Trophoblast cell (in vitro differentiated cells and primary cell): Measurements from ENCODE around the gene FAM107A.

Experiments
- DNase-seq, 2 donors: peaks; one replicate each; pipeline ENCODE4 v3.0.0-alpha.2; 2016
- H2AFZ ChIP-seq: 2 replicates; pipeline ENCODE4 v1.6.1; 2013; ENCODE audit warnings: low read length, moderate library complexity, mild to moderate bottlenecking; ENCODE audit not compliant: insufficient read depth, poor library complexity
- H2AK5ac ChIP-seq: 2 replicates; pipeline ENCODE4 v1.6.1; 2013; ENCODE audit warnings: mild to moderate bottlenecking, low read length
- H2BK120ac ChIP-seq: 2 replicates; pipeline ENCODE4 v1.6.1; 2013; ENCODE audit warnings: low read length, mild to moderate bottlenecking, moderate library complexity; ENCODE audit not compliant: insufficient read depth, poor library complexity
- H2BK12ac ChIP-seq: 2 replicates; pipeline ENCODE4 v1.6.1; 2013; ENCODE audit warnings: mild to moderate bottlenecking, low read length, moderate library complexity
- H2BK5ac ChIP-seq: 2 replicates; pipeline ENCODE4 v1.6.1; 2013; ENCODE audit warnings: low read length, low read depth, moderate library complexity, mild to moderate bottlenecking; ENCODE audit not compliant: poor library complexity
- H3K14ac ChIP-seq: 2 replicates; pipeline ENCODE4 v1.6.1; 2013; ENCODE audit warnings: mild to moderate bottlenecking, low read length
- H3K18ac ChIP-seq: 2 replicates; pipeline ENCODE4 v1.6.1; 2013; ENCODE audit warnings: mild to moderate bottlenecking, low read length
- H3K23ac ChIP-seq: 2 replicates; pipeline ENCODE4 v1.6.1; 2013; ENCODE audit warnings: low read length
- H3K27ac ChIP-seq: 2 replicates; pipeline ENCODE4 v1.5.1; 2013; ENCODE audit warnings: low read depth, mild to moderate bottlenecking, inconsistent platforms, low read length, moderate library complexity
- H3K27me3 ChIP-seq: 2 replicates; pipeline ENCODE4 v1.6.1; 2013; ENCODE audit warnings: inconsistent platforms, mild to moderate bottlenecking, low read length, moderate library complexity; ENCODE audit not compliant: insufficient read depth
- H3K36me3 ChIP-seq, 2 experiments: 1 replicate in 1 of 2; 2 replicates in 1 of 2; pipeline ENCODE4 v1.6.1; 2013; ENCODE audit warnings: low read length in 2 of 2, mild to moderate bottlenecking in 2 of 2, moderate library complexity in 1 of 2; ENCODE audit not compliant: insufficient read depth in 2 of 2, control insufficient read depth in 1 of 2
- H3K4ac ChIP-seq: 2 replicates; pipeline ENCODE4 v1.6.1; 2013; ENCODE audit warnings: low read depth, mild to moderate bottlenecking, low read length, moderate library complexity
- H3K4me1 ChIP-seq, 2 experiments: 1 replicate in 1 of 2; 2 replicates in 1 of 2; pipeline ENCODE4 v1.6.1; 2013; ENCODE audit warnings: low read length in 2 of 2, mild to moderate bottlenecking in 2 of 2, moderate library complexity in 1 of 2; ENCODE audit not compliant: insufficient read depth in 2 of 2, control insufficient read depth in 1 of 2
- H3K4me2 ChIP-seq: 2 replicates; pipeline ENCODE4 v1.6.1; 2013; ENCODE audit warnings: inconsistent platforms, mild to moderate bottlenecking, low read length, moderate library complexity
- H3K4me3 ChIP-seq: 2 replicates; pipeline ENCODE4 v1.5.1; 2013; ENCODE audit warnings: mild to moderate bottlenecking, low read depth, low read length, inconsistent platforms
- H3K79me1 ChIP-seq: one replicate; pipeline ENCODE4 v1.6.1; 2013; ENCODE audit warnings: low read length
- H3K79me2 ChIP-seq: 2 replicates; pipeline ENCODE4 v1.6.1; 2013; ENCODE audit warnings: low read length, mild to moderate bottlenecking; ENCODE audit not compliant: control insufficient read depth, insufficient read depth, poor library complexity
- H3K9ac ChIP-seq: 2 replicates; pipeline ENCODE4 v1.6.1; 2013; ENCODE audit warnings: mild to moderate bottlenecking, low read length
- H3K9me3 ChIP-seq: 2 replicates; pipeline ENCODE4 v1.6.1; 2013; ENCODE audit warnings: low read depth, mild to moderate bottlenecking, control low read depth, inconsistent platforms, low read length; ENCODE audit not compliant: insufficient read depth
- H4K12ac ChIP-seq: 2 replicates; pipeline ENCODE4 v1.6.1; 2013; ENCODE audit warnings: low read depth, mild to moderate bottlenecking, low read length, moderate library complexity
- H4K8ac ChIP-seq: 2 replicates; pipeline ENCODE4 v1.6.1; 2013; ENCODE audit warnings: low read depth, mild to moderate bottlenecking, low read length, moderate library complexity
- H4K91ac ChIP-seq: one replicate; pipeline ENCODE4 v1.6.1; 2013; ENCODE audit warnings: low read depth, mild to moderate bottlenecking, low read length, moderate library complexity
- WGBS: extraction: QIAGEN DNeasy Blood & Tissue Kit; methylation state at CpG from one replicate; pipeline ENCODE4 v1.1.7; 2013; ENCODE audit warnings: missing lambda C conversion rate; ENCODE audit not compliant: insufficient read length, insufficient coverage; ENCODE audit errors: extremely low coverage; 5-methylcytosine and 5-hydroxymethylcytosine counted together

FAM107A gene

DNA sequence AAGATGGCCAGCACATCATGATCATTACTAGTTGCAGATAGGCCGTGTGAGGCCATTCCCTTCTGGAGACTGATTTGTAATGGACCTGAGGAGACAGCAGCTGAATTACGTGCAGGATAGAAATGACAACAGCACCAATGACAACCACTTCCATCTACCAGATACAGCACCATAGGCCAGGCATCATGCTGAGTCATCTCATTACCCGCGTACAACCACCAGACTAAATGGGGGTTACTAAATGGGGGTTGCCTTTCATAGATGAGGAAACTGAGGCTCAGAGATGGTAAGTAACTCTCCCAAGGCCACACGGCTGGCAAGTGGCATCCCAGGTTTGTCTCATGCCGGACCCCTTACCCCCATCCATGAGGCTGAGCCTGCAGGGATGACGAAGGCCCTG, 32.8 kb upstream of the FAM107A start:
- Histone ChIP-seq H2AFZ (no peak overlapping the region), H4K8ac (no peak overlapping the region), H4K12ac (no peak overlapping the region), H3K9ac (no peak overlapping the region), H3K14ac (no peak overlapping the region), H3K23ac (no peak overlapping the region), H3K4ac (no peak overlapping the region), H3K79me2 (no peaks in the 10 kb centered on the region), H2AK5ac (no peak overlapping the region), H4K91ac (no peak overlapping the region), H2BK5ac (no peak overlapping the region), H3K4me2 (no peak overlapping the region), H2BK12ac (no peak overlapping the region), H3K79me1 (no peaks in the 10 kb centered on the region), H3K27ac (no peak overlapping the region), H3K18ac (no peak overlapping the region), H3K4me1 (no peaks in the 10 kb centered on the region), H3K27me3 (no peaks in the 10 kb centered on the region), H3K36me3 (no peaks in the 10 kb centered on the region), H3K4me3 (no peak overlapping the region), H2BK120ac (no peak overlapping the region), H3K9me3 (peaks cover 3% of the 10 kb centered on the region)
- no CpG with 5 or more reads among the region's 7 CpGs for WGBS
- no peak for DNase-seq

DNA sequence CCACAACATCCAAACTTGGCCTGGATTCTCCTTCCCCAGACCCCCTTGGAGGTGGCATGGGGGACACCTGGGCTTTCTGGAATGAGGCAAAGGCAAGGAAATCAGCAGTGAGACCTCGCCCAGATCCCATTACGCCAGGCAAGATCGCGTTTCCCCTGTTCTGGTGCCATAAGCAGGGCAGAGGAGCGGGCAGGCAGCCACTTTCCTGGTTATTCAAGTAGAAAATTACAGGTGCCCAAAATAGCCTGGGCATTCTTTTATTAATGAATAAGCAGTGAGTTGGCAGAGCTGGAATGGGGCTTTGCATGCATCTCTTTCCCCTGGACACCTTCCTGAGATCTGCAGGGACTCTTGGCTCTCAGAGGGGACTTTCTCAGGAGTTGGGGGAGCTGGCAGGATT, 31.5 kb upstream of the FAM107A start:
- no CpG with 5 or more reads among the region's 5 CpGs for WGBS
- no peak overlapping the region for H4K12ac ChIP-seq
- no peaks in the 10 kb centered on the region for H3K4me1 ChIP-seq

DNA sequence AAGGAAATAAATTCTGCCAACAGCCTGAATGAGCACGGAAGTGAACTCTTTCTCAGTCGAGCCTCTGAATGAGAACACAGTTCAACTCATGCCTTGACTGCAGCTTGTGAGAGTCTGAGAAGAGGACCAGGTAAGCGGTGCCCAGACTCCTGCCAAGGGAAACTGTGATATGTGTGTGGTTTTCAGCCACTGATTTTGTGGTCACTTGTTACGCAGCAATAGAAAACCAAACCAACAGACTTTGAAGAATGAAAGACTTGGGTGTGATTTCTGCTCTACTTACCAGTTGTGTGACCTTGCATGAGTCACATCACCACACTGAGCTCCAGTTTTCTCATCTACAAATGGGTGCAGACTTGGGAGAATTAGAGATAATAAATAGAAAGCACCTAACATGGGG, 30.6 kb upstream of the FAM107A start:
- DNase-seq = no peak
- no peak overlapping the region for H4K91ac ChIP-seq
- H2AK5ac ChIP-seq = no peak overlapping the region
- no peaks in the 10 kb centered on the region for H3K27me3 ChIP-seq
- H3K79me1 ChIP-seq = no peaks in the 10 kb centered on the region
- H3K9ac ChIP-seq = no peak overlapping the region
- no peaks in the 10 kb centered on the region for H3K36me3 ChIP-seq
- no peak overlapping the region for H3K4ac ChIP-seq
- no peaks in the 10 kb centered on the region for H3K9me3 ChIP-seq
- no peak overlapping the region for H2BK5ac ChIP-seq
- no peak overlapping the region for H2AFZ ChIP-seq
- H4K12ac ChIP-seq = no peak overlapping the region
- H3K14ac ChIP-seq = no peak overlapping the region
- WGBS = no CpG with 5 or more reads among the region's 4 CpGs
- no peaks in the 10 kb centered on the region for H3K79me2 ChIP-seq
- H3K23ac ChIP-seq = no peak overlapping the region
- H2BK12ac ChIP-seq = no peak overlapping the region
- no peak overlapping the region for H3K4me2 ChIP-seq
- H3K4me1 ChIP-seq = no peaks in the 10 kb centered on the region
- no peak overlapping the region for H3K18ac ChIP-seq
- no peak overlapping the region for H4K8ac ChIP-seq
- H2BK120ac ChIP-seq = no peak overlapping the region
- H3K27ac ChIP-seq = no peak overlapping the region
- no peak overlapping the region for H3K4me3 ChIP-seq

More for the DNA sequence above, 31.5 kb upstream of the FAM107A start:
- H3K4me3 ChIP-seq = no peak overlapping the region
- no peak overlapping the region for H3K23ac ChIP-seq
- H2BK12ac ChIP-seq = no peak overlapping the region
- H3K27ac ChIP-seq = no peak overlapping the region
- H2BK5ac ChIP-seq = no peak overlapping the region
- no peak overlapping the region for H2AK5ac ChIP-seq
- peaks cover 1% of the 10 kb centered on the region for H3K9me3 ChIP-seq
- H4K91ac ChIP-seq = no peak overlapping the region
- no peaks in the 10 kb centered on the region for H3K27me3 ChIP-seq
- H2BK120ac ChIP-seq = no peak overlapping the region
- no peak overlapping the region for H3K9ac ChIP-seq
- H3K4ac ChIP-seq = no peak overlapping the region
- no peak overlapping the region for H3K4me2 ChIP-seq
- H4K8ac ChIP-seq = no peak overlapping the region
- H3K18ac ChIP-seq = no peak overlapping the region
- DNase-seq = no peak
- H2AFZ ChIP-seq = no peak overlapping the region
- no peak overlapping the region for H3K14ac ChIP-seq
- no peaks in the 10 kb centered on the region for H3K79me1 ChIP-seq
- H3K36me3 ChIP-seq = no peaks in the 10 kb centered on the region
- H3K79me2 ChIP-seq = no peaks in the 10 kb centered on the region

DNA sequence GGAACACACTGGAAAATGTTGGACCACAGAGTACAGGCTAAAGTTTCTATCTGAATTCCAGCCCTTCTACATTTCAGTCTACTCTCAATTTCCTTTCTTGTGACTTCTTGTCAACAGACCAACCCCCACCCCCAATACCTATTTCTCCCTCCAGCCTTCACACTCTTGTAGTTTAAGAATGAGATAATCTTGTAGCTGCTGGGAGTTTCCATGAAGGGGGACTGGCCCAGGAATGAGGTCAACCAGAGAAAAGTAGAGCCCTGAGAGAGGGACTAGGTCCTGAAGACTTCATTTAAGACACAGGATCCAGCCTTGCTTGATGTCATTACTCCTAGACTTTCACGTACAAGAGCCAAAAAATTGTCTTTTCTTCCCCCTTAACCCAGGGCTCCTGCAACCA, 29.5 kb upstream of the FAM107A start:
- Histone ChIP-seq H3K79me1 (no peaks in the 10 kb centered on the region), H3K9me3 (no peaks in the 10 kb centered on the region), H3K14ac (no peak overlapping the region), H2AK5ac (no peak overlapping the region), H2AFZ (no peak overlapping the region), H4K12ac (no peak overlapping the region), H3K79me2 (no peaks in the 10 kb centered on the region), H3K4ac (no peak overlapping the region), H3K27ac (no peak overlapping the region), H2BK120ac (no peak overlapping the region), H3K4me3 (no peak overlapping the region), H4K91ac (no peak overlapping the region), H3K23ac (no peak overlapping the region), H2BK12ac (no peak overlapping the region), H3K18ac (no peak overlapping the region), H4K8ac (no peak overlapping the region), H3K27me3 (no peaks in the 10 kb centered on the region), H3K4me1 (no peaks in the 10 kb centered on the region), H2BK5ac (no peak overlapping the region), H3K4me2 (no peak overlapping the region), H3K36me3 (no peaks in the 10 kb centered on the region), H3K9ac (no peak overlapping the region)
- WGBS = no CpG with 5 or more reads among the region's 1 CpG
- DNase-seq = no peak
